K562 (cell line): ENCODE measurements around the gene CYFIP2. TPM values are rescaled to one million over a fixed set of nuclear protein-coding genes. Genes with fewer than 3 reads are reported as not detected.

Experiments used
- ATAC-seq: fragments of 200-7000 bp; cut with Tn5 transposase; 3 replicates; pipeline ENCODE4 v1.9.1; 2020; ENCODE audit warnings: moderate library complexity
- BruUV-seq: library from RNA; stranded (reverse); fragments of 400-500 nt; replicated peaks from 2 replicates; lab custom pipeline; 2021; lab: Mats Ljungman, UMichigan
- CTCF ChIA-PET: fragments of 300-600 bp; formaldehyde crosslinking; extraction: SDS; loops from one replicate; lab custom pipeline; 2021; ENCODE audit warnings: low intra/inter-chr PET ratio; lab: Yijun Ruan, JAX
- POLR2A ChIA-PET: fragments of 300-600, 350-650 bp; sonication (Branson Sonifier 250); formaldehyde crosslinking; extraction: SDS; loops from one replicate; lab custom pipeline; 2021; ENCODE audit warnings: antibody characterized with exemption, inconsistent platforms; lab: Yijun Ruan, JAX
- DNase-seq, 4 experiments: peaks; one replicate each; pipeline versions ENCODE4 v3.0.0 to v3.0.0-alpha.2; 2011 to 2018; ENCODE audit warnings: low spot score in 3 of 4, mixed read lengths in 3 of 4; ENCODE audit errors: extremely low read depth in 1 of 4
- FAIRE-seq: peaks from 2 replicates; lab custom pipeline; 2011; peaks lifted over from hg19 to GRCh38; lab: Jason Lieb, UNC
- H2AFZ ChIP-seq: 2 replicates; pipeline ENCODE4 v1.6.0; 2011; ENCODE audit warnings: low read depth, low read length, control low read depth, inconsistent platforms
- H3K27ac ChIP-seq: fragments of 200-600 bp; 3 replicates; pipeline ENCODE4 v1.8.0; 2011; ENCODE audit warnings: low read depth, mild to moderate bottlenecking, control low read depth, inconsistent platforms, low read length, moderate library complexity, mixed read lengths; ENCODE audit errors: extremely low read depth
- H3K27me3 ChIP-seq, 2 experiments: fragments of 300-600 bp in 1 of 2; 2 replicates in 1 of 2; 3 replicates in 1 of 2; pipeline versions ENCODE4 v1.6.0 to v1.8.0; 2011; ENCODE audit warnings: inconsistent platforms in 2 of 2, low read length in 2 of 2, mild to moderate bottlenecking in 1 of 2, mixed read lengths in 1 of 2, moderate library complexity in 1 of 2; ENCODE audit not compliant: control insufficient read depth in 2 of 2, insufficient read depth in 2 of 2
- H3K36me3 ChIP-seq: fragments of 300-600 bp; 3 replicates; pipeline ENCODE4 v1.8.0; 2011; ENCODE audit warnings: mild to moderate bottlenecking, low read length, inconsistent platforms; ENCODE audit not compliant: control insufficient read depth, insufficient read depth
- H3K4me1 ChIP-seq, 2 experiments: fragments of 200-600 bp in 1 of 2; replicated peaks in 1 of 2; 2 replicates in 1 of 2; 3 replicates in 1 of 2; pipeline versions ENCODE4 v1.5.1 to v1.8.0; 2011; ENCODE audit warnings: inconsistent platforms in 2 of 2, low read length in 2 of 2, mild to moderate bottlenecking in 1 of 2, mixed read lengths in 1 of 2, moderate library complexity in 1 of 2; ENCODE audit not compliant: control insufficient read depth in 2 of 2, insufficient read depth in 2 of 2
- H3K4me2 ChIP-seq: 2 replicates; pipeline ENCODE4 v1.6.1; 2011; ENCODE audit warnings: low read length, control low read depth, inconsistent platforms, mixed read lengths; ENCODE audit not compliant: insufficient read depth
- H3K4me3 ChIP-seq: fragments of 200-600 bp; sonication (generic), shearing (Covaris generic); 2 replicates; pipeline ENCODE4 v1.5.1; 2016; ENCODE audit warnings: control low read depth, inconsistent platforms
- H3K79me2 ChIP-seq: fragments of 200-600 bp; 3 replicates; pipeline ENCODE4 v1.8.0; 2011; ENCODE audit warnings: low read length, inconsistent platforms; ENCODE audit not compliant: control insufficient read depth, insufficient read depth
- H3K9ac ChIP-seq, 2 experiments: 2 replicates each; pipeline versions ENCODE4 v1.6.0 to v1.6.1; 2011; ENCODE audit warnings: low read depth in 2 of 2, low read length in 2 of 2, control low read depth in 1 of 2, inconsistent platforms in 1 of 2, mild to moderate bottlenecking in 1 of 2, mixed read lengths in 1 of 2; ENCODE audit not compliant: insufficient read depth in 1 of 2
- H3K9me1 ChIP-seq: one replicate; pipeline ENCODE4 v1.6.0; 2011; ENCODE audit warnings: inconsistent platforms, mild to moderate bottlenecking, low read length, moderate library complexity; ENCODE audit not compliant: control insufficient read depth, insufficient read depth
- H3K9me3 ChIP-seq: replicated peaks from 2 replicates; pipeline ENCODE4 v1.5.1; 2011; ENCODE audit warnings: low read depth, low read length, inconsistent platforms; ENCODE audit not compliant: control insufficient read depth, insufficient read depth
- H4K20me1 ChIP-seq: replicated peaks from 2 replicates; pipeline ENCODE4 v1.6.1; 2011; ENCODE audit warnings: low read length, inconsistent platforms, mixed read lengths; ENCODE audit not compliant: control insufficient read depth, insufficient read depth
- CBFA2T2 ChIP-seq: fragments of 450-650 bp; conservative IDR thresholded peaks from 2 replicates; pipeline ENCODE4 v1.6.1; 2017; ENCODE audit warnings: mild to moderate bottlenecking
- CHD1 ChIP-seq: fragments of 200-600 bp; sonication (generic); IDR thresholded peaks from one replicate; pipeline ENCODE4 v1.6.1; 2012; ENCODE audit warnings: mild to moderate bottlenecking, moderate library complexity, low read length, inconsistent platforms
- KDM5B ChIP-seq: fragments of 200-600 bp; sonication (generic); IDR thresholded peaks from 2 replicates; pipeline ENCODE4 v1.6.1; 2012; ENCODE audit warnings: low read depth, mild to moderate bottlenecking, moderate library complexity, low read length, control low read depth, inconsistent platforms; ENCODE audit not compliant: insufficient replicate concordance
- MCM3 ChIP-seq: fragments of 450-650 bp; IDR thresholded peaks from 2 replicates; pipeline ENCODE4 v1.6.1; 2016
- MECOM ChIP-seq: fragments of 250-450 bp; sonication (Bioruptor Pico); IDR thresholded peaks from 2 replicates; pipeline ENCODE4 v1.8.0; 2022; ENCODE audit warnings: inconsistent platforms
- NR3C1 ChIP-seq: sonication (generic); formaldehyde crosslinking; IDR thresholded peaks from 2 replicates; pipeline ENCODE4 v1.8.1; 2022; ENCODE audit warnings: missing genetic modification reagents
- POU5F1 ChIP-seq: fragments of 150-350 bp; IDR thresholded peaks from 2 replicates; pipeline ENCODE4 v1.6.1; 2014; ENCODE audit warnings: borderline replicate concordance, low read length, low read depth, mild to moderate bottlenecking; ENCODE audit not compliant: partially characterized antibody
- RBM22 ChIP-seq: fragments of 200-400 bp; formaldehyde crosslinking; IDR thresholded peaks from 2 replicates; pipeline ENCODE4 v1.6.1; 2018; ENCODE audit warnings: low read length, low read depth; ENCODE audit not compliant: poor library complexity, severe bottlenecking
- ZBTB7A ChIP-seq: IDR thresholded peaks from 2 replicates; pipeline ENCODE4 v1.6.1; 2011; ENCODE audit warnings: low read depth, mild to moderate bottlenecking, low read length, moderate library complexity, borderline replicate concordance; ENCODE audit not compliant: control insufficient read depth
- ZC3H8 ChIP-seq: fragments of 450-650 bp; IDR thresholded peaks from 2 replicates; pipeline ENCODE4 v1.6.1; 2017
- ZFP91 ChIP-seq: sonication (generic); formaldehyde crosslinking; IDR thresholded peaks from 2 replicates; pipeline ENCODE4 v1.8.0; 2022; ENCODE audit warnings: mild to moderate bottlenecking, missing genetic modification reagents
- ZNF639 ChIP-seq, 2 experiments: fragments of 200-800 bp in 1 of 2; sonication (Bioruptor generic) in 1 of 2; sonication (generic) in 1 of 2; formaldehyde crosslinking in 1 of 2; IDR thresholded peaks in 1 of 2; conservative IDR thresholded peaks in 1 of 2; 2 replicates each; pipeline versions ENCODE4 v1.5.0 to v1.6.1; 2016 to 2020; ENCODE audit warnings: missing compliant biosample characterization in 1 of 2, missing genetic modification characterization in 1 of 2, missing genetic modification reagents in 1 of 2
- ZNF77 ChIP-seq: fragments of 250-450 bp; sonication (Bioruptor Pico); IDR thresholded peaks from 2 replicates; pipeline ENCODE4 v1.5.0; 2020
- WGBS: fragments of 100-300 bp; shearing (Covaris generic); methylation state at CpG from one replicate; pipeline ENCODE4 v1.1.6; 2016; ENCODE audit warnings: low coverage, mixed read lengths; ENCODE audit not compliant: insufficient coverage; ENCODE audit errors: missing lambda C conversion rate; 5-methylcytosine and 5-hydroxymethylcytosine counted together
- in situ Hi-C: fragments of 300-500 bp; cut with MboI; formaldehyde crosslinking; loops from 4 replicates; pipeline ENCODE4 v1.15.0; 2018; ENCODE audit warnings: inconsistent platforms, mixed read lengths
- intact Hi-C: fragments of 100-400 bp; cut with micrococcal nuclease; formaldehyde crosslinking; loops from 2 replicates; pipeline ENCODE4 v1.14.2; 2022
- polyA plus RNA-seq, 8 experiments: library from polyadenylated mRNA; depleted of rRNA in 4 of 8; stranded (reverse) in 5 of 8; unstranded in 3 of 8; fragments of >200 nt; fragmentation: Nextera tagmentation in 2 of 8; fragmentation: Illumina TruSeq in 1 of 8; extraction: Ambion mirVana in 2 of 8; extraction: Trizol in 1 of 8; gene quantifications; 2 replicates each; pipeline versions ENCODE4 v1.2.1 to v1.2.3, GENCODE V29; 2011 to 2014; ENCODE audit warnings: inconsistent platforms in 1 of 8, missing spikeins in 1 of 8
- total RNA-seq, 7 experiments: library from RNA; depleted of rRNA in 6 of 7; stranded (reverse); fragments of >200 nt in 6 of 7; fragmentation: Illumina TruSeq in 2 of 7; extraction: Trizol in 2 of 7; gene quantifications; 2 replicates each; pipeline versions ENCODE4 v1.2.1 to v1.2.3, GENCODE V29; 2011 to 2021; ENCODE audit warnings: low replicate concordance in 1 of 7

CYFIP2 gene
- total and polyA plus RNA-seq, 9 of the 15 experiments (the other 6 are each of a cell fraction or from before 2014, with no cell fraction given) = 0.76 to 2.9 (median 1.4) TPM; not detected in 1

GRCh38 chr5:157236423-157236822 lies 29.5 kb upstream of the CYFIP2 start (continued):
- TF ChIP-seq CHD1 (no peak), CBFA2T2 (no peak), ZNF639 (CRISPR knock-in tag; conservative IDR thresholded peaks at IDR 0.05 in 1 of 2, IDR thresholded peaks at IDR 0.05 in 1 of 2) (no peak), KDM5B (no peak)

- POLR2A ChIA-PET = no interaction called here
- TF ChIP-seq ZC3H8 (no peak), RBM22 (no peak), NR3C1 (no peak), ZFP91 (CRISPR knock-in tag) (no peak), MCM3 (no peak), ZBTB7A (no peak), POU5F1 (no peak), MECOM (CRISPR knock-in tag) (no peak), ZNF77 (CRISPR knock-in tag) (no peak)
Measured at GRCh38 chr5:157241483-157241882, 24.4 kb upstream of the CYFIP2 start.

More at GRCh38 chr5:157241483-157241882, 24.4 kb upstream of the CYFIP2 start:
- CTCF ChIA-PET = no interaction called here
- no peaks in the 10 kb centered on the region for H3K36me3 ChIP-seq
- no peak overlapping the region for H2AFZ ChIP-seq
- H4K20me1 ChIP-seq = no peaks in the 10 kb centered on the region
- H3K27me3 ChIP-seq = no peaks in the 10 kb centered on the region; a peak in 1 of 5 replicates
- 0% methylated on average over 4 of the region's 4 CpGs for WGBS
- no peak overlapping the region for H3K9ac ChIP-seq
- H3K9me3 ChIP-seq = no peaks in the 10 kb centered on the region
- no peak for FAIRE-seq
- no peak for ATAC-seq
- intact Hi-C loops (no loop called here), in situ Hi-C loops (loop anchor here (10.0 kb wide), 1 partner anchor 233 kb away; no protein-coding TSS in a partner anchor)
- no peak overlapping the region for H3K27ac ChIP-seq
- BruUV-seq = no TSS peak
- DNase-seq = no peak
- H3K4me2 ChIP-seq = no peak overlapping the region
- H3K4me3 ChIP-seq = no peak overlapping the region
- no peaks in the 10 kb centered on the region; a peak in 1 of 5 replicates for H3K4me1 ChIP-seq
- H3K79me2 ChIP-seq = no peaks in the 10 kb centered on the region
- no peaks in the 10 kb centered on the region for H3K9me1 ChIP-seq
